CD4-positive, alpha-beta T cell treated with Interleukin-17A for 4 hours (primary cell): ENCODE results near the gene GTPBP3.

Experiments
- DNase-seq: peaks from one replicate; pipeline ENCODE4 v3.0.0-alpha.2; 2020; ENCODE audit warnings: mixed read lengths

Gene GTPBP3

GRCh38 chr19:17327654-17328516, 9.5 kb upstream of the GTPBP3 start:
- DNase-seq, result peak; percentile 84

DNA sequence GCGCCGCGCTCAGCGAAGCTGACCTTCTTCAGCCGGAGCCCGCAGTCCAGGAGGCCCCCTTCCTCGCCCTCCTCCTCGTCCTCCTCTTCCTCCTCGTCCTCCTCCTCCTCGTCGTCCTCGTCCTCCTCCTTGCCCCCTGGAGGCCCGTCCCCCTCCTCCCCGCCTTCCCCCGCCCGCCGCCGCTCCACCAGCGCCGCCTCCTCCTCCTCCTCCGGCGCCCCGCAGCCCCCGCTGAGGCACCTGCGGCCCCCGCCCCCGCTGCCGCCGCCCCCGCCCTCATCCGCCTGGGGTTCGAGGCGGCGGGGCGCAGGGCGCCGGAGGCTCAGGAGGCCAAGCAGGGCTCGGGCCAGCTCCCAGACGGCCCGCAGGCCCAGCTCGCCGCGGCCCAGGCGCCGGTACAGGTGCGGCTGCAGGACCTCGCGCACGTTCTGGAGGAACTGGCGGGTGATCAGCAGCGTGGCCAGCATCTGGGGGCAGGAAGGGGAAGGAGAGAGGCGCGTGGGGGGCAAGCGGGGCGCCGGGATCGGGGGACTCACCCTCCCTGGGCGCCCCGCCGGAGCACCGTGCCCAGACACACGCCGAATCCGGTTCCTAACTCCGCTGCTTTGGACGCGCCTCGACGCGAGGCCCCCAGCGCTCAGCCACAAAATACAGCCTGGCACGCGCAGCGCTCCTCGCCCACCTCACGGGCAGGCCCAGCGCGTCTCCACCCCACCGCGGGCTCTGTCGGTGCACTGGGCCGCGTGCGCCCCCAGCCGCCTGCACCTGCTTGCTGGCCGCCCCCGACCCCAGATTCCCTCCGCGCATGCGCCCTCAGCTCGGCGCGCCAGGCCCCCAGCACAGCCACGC, 8.6 kb upstream of the GTPBP3 start:
- peak; percentile 77 for DNase-seq

DNA sequence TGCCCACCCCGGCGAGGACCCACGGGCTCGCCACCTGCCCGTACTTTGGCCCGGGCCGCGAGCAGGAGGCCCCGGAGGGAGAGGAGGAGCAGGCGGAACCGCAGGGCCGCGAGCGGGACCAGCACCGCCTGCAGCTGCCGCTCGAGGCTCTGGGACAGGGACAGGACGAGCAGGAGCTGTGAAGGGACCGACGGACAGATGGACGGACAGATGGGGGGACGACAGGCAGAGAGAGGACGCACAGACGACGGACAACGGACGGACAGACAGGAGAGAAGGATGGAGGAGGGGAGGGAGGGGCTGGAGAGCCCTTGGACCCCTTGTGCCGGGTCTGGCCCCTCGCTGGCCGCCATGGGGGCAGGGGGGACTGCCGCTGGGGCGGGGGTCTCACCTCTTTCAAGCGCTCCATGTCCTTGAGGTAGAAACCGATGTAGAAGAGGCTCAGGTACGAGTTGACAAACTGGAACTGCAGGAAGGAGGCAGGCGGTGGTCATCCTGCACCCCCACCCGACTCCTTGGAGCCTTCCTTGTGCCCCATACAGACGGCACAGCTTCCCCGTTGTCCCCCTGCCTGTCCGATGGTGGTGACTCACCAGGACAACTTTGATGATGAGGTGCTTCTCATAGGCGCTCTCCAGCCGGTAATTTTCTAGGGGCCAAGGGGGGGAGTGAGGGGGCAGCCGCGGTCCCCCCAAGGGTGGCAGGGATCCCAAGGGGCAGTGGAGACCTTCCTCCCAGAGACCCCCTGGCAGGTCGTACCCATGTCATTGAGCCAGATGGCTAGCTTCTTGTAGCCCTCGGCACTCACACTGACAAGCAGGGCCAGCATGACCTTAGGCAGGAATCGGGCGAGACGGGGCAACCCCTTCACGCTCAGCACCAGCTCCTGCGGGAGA, 7.7 kb upstream of the GTPBP3 start:
- DNase-seq, result no peak

DNA sequence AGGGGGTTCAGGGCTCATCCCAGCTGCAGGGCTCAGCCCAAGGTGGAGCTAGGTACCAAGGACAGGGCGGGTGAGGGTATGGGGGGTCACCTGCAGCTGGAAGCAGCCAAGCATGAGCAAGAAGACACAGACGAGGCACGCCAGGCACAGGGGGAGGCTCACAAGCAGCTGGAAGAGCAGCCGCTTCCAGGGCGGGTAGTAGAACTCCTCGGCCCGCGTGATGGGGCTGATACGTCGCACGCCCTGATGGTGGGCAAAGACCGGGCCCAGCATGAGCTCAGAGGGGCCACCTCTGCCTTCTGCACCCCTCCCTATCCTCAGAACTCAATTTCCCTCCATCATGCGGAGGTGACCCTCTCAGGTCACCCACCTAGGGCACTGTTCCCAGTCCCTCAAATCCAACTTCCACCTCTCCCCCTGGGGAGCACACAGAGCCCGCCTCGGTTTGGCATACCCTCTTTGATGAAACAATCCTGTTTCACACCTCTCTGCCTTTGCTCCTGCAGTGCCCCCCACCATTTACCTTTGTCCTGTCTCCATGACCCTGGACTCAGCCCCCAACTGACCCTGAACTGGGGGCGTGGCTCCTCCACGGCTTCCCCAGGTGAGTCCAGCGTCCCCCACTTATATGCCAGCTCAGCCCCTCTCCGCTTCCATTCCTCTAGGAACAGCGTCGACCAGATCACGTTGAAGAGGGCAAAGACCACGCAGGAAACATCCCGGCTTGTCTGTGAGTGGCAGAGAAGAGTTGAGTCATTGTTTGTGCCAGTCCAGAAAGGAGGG, 6.9 kb upstream of the GTPBP3 start:
- DNase-seq, result no peak

GRCh38 chr19:17331045-17331558, 6.3 kb upstream of the GTPBP3 start:
- DNase-seq, result no peak

DNA sequence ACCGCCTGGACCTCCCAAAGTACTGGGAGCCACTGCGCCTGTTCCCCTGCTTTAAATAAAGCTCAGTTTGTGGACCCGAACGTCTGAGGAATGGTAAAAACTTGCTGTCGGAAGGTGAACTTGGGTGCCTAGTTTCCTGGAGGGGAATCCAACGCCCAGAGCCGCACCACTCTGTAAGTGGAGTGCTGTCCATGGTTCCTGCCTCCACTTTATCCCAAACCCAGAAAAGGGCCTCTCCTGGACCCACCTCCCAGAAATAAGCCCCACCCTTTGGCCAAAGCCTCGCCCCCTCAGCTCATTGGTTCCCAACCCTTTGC, 5.0 kb upstream of the GTPBP3 start:
- no peak for DNase-seq

DNA sequence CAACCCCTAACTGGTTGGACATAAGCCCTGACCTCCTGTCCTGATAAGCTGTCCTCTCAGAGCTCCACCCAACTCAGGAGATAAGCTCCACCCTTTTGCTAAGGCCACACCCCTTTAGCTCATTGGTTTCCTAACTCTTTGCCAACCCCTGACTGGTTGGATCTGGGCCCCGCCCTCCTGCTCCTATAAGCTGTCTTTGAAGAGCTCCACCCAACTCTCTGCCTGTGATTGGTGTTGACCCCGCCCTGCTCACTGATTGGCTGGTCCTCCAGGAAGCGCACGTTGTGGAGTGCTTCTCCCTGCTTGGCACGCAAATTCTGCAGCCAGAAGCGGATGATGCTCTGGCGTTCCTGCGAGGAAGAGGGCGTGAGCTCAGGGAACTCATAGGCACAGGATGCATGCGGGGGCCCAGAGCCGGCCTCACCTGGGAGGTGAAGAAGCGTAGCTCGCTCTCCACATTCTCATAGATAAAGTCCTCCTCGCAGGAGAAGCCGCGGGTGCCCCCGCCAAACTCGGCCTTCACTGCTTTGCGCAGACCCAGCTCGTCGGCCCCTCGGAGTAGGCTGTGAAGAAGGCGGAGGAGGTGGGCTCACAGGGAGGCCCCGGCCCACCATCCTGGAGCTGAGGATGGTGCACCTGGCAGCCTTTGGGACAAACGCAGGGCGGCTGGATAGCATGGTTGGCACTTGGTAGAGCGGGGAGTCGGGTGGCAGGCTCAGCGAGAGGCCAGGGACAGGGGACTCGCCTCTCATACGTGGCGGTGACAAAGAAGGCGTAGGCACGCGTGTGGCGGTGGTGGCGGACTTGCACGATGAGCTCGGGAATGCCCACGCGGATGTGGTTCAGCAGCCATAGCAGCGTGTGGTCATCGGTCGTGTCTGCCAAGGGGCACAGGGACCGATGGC, 4.4 kb upstream of the GTPBP3 start:
- no peak for DNase-seq

GRCh38 chr19:17333611-17334413, 3.5 kb upstream of the GTPBP3 start:
- peak; percentile 89 for DNase-seq

DNA sequence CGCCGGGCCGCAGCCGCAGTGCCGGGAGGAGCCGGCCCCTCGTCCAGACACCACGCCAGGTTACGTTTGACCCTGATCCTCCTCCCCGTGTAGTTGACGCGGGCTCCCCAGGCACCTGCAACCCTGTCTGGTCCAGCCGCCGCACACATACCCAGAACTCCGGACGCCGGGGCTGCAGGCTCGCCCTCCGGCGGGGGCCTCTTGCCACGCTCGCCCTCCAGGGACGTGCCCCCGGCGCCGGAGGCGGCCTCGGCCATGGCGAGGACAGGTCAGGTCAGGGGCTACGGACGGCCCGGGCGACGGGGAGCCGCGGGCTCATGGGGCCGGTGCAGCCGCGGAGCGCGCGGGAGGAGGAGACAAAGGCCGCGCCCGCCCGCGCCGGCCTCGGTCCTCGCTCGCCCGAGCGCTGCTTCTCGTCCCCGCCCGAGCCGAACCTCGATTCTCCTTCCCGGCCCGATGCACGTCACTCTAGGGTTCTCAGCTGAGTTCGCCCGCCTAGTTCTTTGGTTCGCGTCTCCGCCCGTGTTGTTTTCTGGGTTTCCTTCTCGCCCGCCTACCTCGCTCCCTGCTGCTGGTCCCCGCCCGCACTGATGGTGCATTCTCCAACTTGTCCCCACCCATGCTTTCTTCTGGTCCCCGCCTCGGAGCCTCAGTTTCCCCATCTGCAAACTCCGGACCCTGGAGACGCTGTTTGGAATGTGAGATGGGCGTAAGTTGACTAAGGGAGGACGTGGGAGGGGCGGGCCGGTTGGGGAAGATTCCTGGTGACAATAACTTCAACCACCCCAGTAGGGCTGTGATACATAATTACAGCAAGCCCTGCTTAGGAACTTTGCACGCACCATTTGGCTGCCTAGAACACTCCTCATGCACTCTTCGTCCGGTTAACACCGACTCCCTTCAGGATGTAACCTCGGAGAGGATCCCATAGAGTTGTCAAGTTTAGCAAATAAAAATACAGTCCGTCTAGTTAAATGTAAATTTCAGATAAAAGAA, 2.6 kb upstream of the GTPBP3 start, which contains the start of gene ANO8:
Gene ANO8 (minus strand): TSS at position 442 of the 996 bp plus-strand sequence. CDS start 185 bp downstream, at position 257.
- peak; percentile 95 for DNase-seq

- no peak for DNase-seq
Measured at GRCh38 chr19:17335575-17335974, 1.8 kb upstream of the GTPBP3 start.

GRCh38 chr19:17337675-17338432, 501 bp downstream of the GTPBP3 start:
- DNase-seq, result peak; percentile 46

GRCh38 chr19:17338433-17339078, 1.2 kb downstream of the GTPBP3 start:
- no peak for DNase-seq

- peak; percentile 50 for DNase-seq
Measured at GRCh38 chr19:17339088-17339741, 1.9 kb downstream of the GTPBP3 start.

- no peak for DNase-seq
Measured at GRCh38 chr19:17340302-17340870, 3.0 kb downstream of the GTPBP3 start.

DNA sequence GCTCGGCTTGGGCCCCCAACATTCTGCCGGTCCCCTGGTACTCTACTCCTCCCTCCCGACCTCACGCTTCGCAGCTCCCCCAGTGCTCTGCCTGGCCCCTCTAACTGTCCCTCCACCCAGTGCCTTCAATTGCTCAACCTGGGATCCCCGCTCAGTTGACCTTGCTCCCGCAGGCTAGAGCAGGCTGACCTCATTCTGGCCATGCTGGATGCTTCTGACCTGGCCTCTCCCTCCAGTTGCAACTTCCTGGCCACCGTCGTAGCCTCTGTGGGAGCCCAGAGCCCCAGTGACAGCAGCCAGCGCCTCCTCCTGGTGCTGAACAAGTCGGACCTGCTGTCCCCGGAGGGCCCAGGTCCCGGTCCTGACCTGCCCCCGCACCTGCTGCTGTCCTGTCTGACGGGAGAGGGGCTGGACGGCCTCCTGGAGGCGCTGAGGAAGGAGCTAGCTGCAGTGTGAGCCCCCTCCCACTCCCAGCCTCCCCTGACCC, 3.6 kb downstream of the GTPBP3 start:
- DNase-seq, result no peak

- no peak for DNase-seq
Measured at GRCh38 chr19:17341386-17341785, 4.0 kb downstream of the GTPBP3 start.
